ENCODE measurements around the gene AK1.
"Not testable (repeated sequence)": the region's sequence is repeated elsewhere in the genome, so short reads cannot be mapped to it uniquely, and the experiment has no call there.

Gene AK1

GRCh38 chr9:127886401-127886972, 9.0 kb upstream of the AK1 start:
- in situ Hi-C loops (cut with MboI; ENCODE audit: low sequenced_read_pairs), result no loop called here

DNA sequence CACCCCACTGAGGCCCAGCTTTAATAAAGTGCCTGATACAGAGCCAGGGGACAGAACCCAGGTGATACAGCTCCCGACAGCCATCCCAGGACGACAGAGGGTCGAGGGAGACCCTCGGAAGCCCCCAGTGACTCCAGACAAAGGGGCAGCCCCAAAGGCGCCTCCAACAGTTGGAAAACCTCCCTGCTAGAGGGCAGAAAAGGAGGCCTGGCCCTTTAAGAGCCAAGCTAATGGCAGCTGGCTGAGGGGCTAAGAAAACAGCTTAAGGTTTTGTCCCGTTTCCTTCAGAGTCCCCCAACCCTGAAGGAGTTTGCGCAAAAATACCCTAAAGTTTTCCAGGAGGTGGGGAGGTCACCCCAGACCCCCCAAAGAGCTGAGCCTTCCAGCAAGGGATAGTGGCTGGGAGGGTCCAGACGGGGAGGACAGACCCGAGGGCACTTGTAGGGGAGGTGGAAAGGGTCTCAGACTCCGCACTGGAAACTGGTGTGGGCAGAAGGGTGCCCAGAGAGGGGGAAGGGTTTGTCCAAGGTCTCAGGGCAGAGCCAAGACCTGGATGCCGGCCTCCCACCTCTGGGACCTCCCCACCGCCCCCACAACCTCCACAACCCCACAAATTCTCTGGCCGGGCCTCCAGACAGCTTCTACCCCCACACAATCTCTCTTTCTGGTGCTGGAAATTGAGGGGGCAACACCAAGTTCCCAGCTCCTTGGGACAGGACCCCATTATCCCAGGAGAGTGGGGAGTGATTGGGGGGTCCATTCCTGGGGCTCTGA, 8.2 kb upstream of the AK1 start:
- in situ Hi-C loops (cut with MboI; ENCODE audit: low sequenced_read_pairs), result no loop called here

DNA sequence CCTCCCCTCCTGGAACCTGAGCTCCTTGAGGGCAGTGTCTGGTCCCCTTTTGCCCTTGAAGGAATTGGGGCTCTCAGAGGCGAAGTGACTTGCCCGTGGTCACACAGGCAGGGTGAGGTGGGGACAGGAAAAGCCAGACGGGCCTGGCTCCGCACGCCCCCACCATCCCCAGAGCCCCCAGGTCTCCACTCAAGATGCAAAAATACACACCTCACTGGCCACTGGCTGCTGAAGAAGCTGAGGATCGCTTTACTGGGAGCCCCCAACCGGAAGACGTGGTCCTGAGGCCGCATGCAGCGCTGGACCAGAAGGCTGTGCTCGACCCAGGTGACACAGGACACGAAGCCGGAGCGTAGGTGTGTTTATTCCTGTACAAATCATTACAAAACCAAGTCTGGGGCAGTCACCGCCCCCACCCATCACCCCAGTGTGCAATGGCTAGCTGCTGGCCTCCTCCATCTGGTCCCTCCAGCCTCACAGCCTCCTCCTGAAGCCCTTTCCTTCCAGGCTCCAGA, 7.6 kb upstream of the AK1 start:
- in situ Hi-C loops (cut with MboI; ENCODE audit: low sequenced_read_pairs), result no loop called here

DNA sequence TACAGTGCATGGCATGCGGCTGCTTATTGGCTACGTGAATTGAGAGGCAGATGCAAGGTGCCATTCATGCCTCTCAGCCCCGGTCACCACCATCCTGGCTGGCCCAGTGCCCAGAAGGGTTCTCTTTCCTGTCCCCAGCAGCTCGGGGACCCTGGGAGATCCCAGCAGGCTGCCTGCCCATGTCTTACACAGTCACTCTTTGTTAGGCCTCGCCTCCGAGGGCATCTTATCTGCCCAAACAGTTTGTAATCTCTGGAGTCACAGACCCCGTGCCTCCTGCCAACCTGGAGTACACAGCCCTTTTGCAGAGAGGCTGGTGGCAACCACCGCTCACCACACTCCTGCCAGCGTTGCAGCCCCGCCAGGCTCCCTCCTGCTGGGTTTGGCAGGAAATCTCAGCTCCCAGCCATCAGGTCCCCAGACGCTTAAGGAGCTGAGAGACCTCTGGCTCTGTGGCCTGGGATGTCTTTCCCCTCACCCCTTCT, 7.0 kb upstream of the AK1 start:
- in situ Hi-C loops (cut with MboI; ENCODE audit: low sequenced_read_pairs), result no loop called here

GRCh38 chr9:127883959-127884358, 6.5 kb upstream of the AK1 start:
- in situ Hi-C loops (cut with MboI; ENCODE audit: low sequenced_read_pairs), result no loop called here

- in situ Hi-C loops (cut with MboI; ENCODE audit: low sequenced_read_pairs), result not testable (repeated sequence)
These were observed 4.2 kb upstream of the AK1 start for GRCh38 chr9:127881715-127882114.

- in situ Hi-C loops (cut with MboI; ENCODE audit: low sequenced_read_pairs), result no loop called here
These were observed 2.7 kb upstream of the AK1 start for GRCh38 chr9:127880143-127880542.

GRCh38 chr9:127878652-127879390, 1.3 kb upstream of the AK1 start:
- in situ Hi-C loops (cut with MboI; ENCODE audit: low sequenced_read_pairs), result no loop called here

- in situ Hi-C loops (cut with MboI; ENCODE audit: low sequenced_read_pairs), result no loop called here
These were observed 651 bp upstream of the AK1 start for GRCh38 chr9:127878001-127878651.

DNA sequence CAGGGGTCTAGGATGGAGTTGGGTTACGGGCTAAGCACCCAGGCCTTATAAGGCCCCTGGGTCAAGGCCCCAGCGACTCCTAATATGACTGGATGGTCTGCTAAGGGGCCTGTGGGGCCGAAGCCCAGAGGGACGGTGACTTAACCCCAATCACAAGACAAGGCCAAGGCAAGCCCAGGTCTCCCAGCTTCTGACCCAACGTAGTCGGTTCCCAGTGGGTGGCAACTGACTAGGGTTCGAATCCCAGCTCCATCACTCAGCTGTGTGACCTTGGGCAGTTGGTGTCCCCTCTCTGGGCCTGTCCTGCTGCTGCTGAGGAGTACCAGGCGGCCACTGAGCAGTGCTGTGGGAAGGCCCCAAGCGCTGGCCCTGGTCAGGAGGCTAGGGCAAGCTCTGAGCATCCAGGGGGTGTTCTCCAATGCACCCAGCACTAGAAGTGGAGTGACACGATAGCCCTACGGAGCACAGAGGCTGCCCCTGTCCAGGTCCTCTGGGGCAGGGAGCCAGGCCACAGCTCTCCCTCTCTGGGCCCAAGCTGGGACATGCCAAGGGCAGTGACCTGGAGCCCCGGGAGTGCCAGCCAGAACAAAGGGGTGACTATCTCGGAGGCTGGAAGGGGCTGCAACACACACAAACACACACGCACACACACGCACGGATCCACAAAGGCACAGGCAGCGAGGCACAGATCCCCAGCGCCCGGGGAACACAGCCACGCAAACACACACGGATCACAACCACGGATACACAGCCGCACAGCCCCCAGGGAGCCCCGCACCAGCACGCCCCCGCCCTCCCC, 512 bp downstream of the AK1 start:
- in situ Hi-C loops (cut with MboI; ENCODE audit: low sequenced_read_pairs), result no loop called here

- in situ Hi-C loops (cut with MboI; ENCODE audit: low sequenced_read_pairs), result no loop called here
These were observed 1.3 kb downstream of the AK1 start for GRCh38 chr9:127876026-127876763.

DNA sequence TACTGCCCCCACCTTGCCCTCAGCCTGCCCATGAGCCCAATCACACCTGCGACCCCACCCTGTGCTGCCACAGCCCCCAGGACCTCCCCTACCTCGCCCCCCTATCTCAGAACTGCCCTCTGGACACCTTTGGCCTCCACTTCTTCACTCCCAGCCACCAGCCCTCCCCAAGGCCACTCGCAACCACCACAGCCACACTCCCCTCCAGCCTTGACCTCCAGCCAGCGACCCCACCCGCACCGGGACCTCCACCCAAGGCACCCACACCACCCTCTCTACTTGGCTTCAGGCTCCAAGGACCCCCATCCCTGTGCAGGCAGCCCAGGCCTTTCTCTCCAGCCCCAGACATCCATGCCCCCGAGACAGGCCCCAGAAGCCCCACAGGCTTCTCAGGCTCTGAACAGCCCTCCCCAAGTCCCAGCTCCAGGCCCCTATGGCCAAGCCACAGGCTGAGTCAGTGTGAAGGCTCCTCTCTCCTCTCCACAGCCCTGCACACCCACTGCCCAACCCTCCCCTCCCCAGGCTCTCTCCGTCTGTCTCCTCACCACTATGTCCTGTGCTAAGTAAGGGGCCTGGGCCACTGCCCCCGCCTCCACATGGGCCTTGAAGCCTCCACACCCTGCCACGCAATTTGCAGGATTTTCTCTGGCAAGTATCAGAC, 2.0 kb downstream of the AK1 start:
- in situ Hi-C loops (cut with MboI; ENCODE audit: low sequenced_read_pairs), result no loop called here

GRCh38 chr9:127874301-127875221, 2.9 kb downstream of the AK1 start:
- in situ Hi-C loops (cut with MboI; ENCODE audit: low sequenced_read_pairs), result no loop called here

- in situ Hi-C loops (cut with MboI; ENCODE audit: low sequenced_read_pairs), result no loop called here
These were observed 3.6 kb downstream of the AK1 start for GRCh38 chr9:127873886-127874285.

GRCh38 chr9:127873223-127873691, 4.2 kb downstream of the AK1 start:
- in situ Hi-C loops (cut with MboI; ENCODE audit: low sequenced_read_pairs), result no loop called here

- in situ Hi-C loops (cut with MboI; ENCODE audit: low sequenced_read_pairs), result no loop called here
These were observed 4.9 kb downstream of the AK1 start for GRCh38 chr9:127872369-127873222.

GRCh38 chr9:127871531-127871930, 5.9 kb downstream of the AK1 start:
- in situ Hi-C loops (cut with MboI; ENCODE audit: low sequenced_read_pairs), result no loop called here

Data from HL-60/S4 treated with retinoic acid at 250 ng/mL for 4 days and 3 days (cell line).